ENCODE measurements around the gene CDH4.
"Not testable (repeated sequence)": the region's sequence is repeated elsewhere in the genome, so short reads cannot be mapped to it uniquely, and the experiment has no call there.

CDH4 gene

GRCh38 chr20:61424011-61424627, 172.1 kb downstream of the CDH4 start:
- no peak for DNase-seq

DNA sequence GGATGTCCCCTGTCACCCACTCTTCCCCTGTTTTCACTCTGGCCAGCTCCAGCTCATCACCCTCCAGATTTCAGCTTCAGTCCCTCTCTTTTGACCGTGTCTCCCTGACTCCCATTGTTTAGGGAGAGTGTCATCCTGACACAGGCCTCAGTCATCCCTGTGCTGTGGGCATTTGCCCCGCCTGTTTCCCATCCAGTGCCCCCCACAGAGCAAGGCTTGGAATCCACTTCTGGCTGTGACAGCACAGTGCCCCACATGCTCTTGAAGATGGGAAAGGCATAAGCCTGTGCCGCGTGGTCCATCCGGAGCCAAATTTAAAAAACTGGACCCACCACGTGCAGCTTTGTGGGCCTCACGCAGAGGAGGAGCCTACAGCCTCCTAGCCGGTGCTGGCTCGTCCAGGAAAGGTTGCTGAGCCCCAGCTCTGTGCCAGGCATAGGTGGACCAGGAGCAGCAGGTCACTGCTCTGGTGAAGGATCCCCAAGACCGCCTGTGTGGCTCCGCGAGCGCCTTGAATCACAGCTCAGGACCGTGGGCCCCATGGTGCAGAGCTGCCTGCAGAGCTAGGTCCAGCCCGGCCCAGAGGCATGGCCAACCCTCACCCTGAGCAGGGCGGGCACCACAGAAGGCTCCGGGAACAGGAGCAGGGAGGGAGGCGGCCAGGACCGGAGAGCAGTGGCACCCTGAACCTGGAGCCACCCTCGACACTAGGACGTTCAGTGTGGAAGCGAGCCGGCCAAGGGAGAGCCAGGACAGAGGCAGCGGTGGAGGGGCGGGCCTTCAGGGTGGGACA, 172.8 kb downstream of the CDH4 start:
- no peak for DNase-seq

GRCh38 chr20:61425541-61425991, 173.5 kb downstream of the CDH4 start:
- not testable (repeated sequence) for DNase-seq

DNA sequence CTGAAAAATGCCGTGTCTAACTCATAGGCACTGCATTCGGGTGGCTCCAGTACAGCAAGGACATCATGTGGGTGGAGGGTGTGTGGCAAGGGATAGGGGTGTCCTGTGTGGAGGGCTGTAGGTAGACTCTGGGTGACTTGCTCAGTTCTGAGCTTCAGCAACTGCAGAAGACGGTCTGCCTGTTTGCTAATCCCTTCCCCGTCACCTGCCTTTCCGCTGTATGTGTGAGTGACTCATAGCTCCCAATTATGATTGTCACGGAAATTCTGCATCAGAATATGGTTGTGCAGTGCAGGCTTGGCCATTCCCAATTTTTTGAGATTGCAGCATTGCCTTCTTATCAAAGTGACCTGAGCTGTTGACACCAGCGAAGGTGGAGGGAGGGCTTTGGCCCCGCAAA, 174.3 kb downstream of the CDH4 start:
- DNase-seq, result no peak

DNA sequence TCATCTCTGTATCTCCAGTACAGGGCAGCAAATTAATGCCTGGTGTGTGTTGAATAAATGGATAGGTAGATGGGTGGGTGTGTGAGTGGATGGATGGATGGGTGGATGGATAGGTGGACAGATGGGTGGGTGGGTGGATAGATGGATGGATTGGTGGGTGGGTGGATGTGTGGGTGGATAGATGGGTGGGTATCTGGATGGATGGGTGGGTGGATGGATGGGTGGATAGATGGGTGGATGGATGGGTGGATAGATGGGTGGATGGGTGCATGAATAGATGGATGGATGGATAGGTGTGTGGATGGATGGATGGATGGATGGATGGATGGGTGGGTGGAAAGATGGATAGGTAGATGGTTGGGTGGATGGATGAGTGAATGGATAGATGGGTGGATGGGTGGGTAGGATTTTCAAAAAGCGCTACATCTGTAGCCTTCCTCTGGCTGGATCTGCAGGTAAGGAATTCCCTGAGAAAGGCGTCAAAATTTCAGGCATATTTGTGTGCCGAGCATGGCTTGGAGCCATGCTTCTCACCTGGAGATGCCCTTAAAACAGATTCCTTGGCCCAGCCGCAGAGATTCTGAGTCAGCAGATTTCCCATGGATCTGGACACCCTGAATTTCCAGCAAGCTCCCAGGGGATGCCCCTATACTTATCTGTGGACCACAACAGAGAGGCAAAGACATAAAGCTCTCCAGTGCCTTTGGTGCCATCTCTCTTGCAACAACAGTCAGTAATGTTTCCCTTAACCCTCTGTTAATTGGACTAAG, 177.6 kb downstream of the CDH4 start:
- DNase-seq, result no peak

DNA sequence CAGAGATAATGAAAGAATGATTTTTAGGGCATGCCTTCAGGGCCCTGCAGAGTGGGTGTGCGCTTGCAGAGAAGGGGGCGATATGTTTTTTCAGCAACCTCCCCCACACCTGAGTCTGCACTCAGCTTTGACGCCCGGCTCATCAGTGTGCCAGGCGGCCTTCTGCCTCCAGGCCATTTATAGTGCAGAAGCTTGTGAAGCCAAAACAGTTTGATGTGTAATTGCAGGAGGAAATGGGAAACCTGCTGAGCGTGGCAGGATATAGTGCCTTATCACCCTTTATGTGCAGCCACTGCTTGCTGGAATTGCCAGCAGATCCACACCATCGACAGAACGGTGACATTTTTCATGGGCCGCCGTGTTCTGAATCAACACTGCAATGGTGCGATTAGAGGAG, 178.2 kb downstream of the CDH4 start:
- DNase-seq, result no peak

GRCh38 chr20:61433176-61433575, 181.1 kb downstream of the CDH4 start:
- DNase-seq, result no peak

DNA sequence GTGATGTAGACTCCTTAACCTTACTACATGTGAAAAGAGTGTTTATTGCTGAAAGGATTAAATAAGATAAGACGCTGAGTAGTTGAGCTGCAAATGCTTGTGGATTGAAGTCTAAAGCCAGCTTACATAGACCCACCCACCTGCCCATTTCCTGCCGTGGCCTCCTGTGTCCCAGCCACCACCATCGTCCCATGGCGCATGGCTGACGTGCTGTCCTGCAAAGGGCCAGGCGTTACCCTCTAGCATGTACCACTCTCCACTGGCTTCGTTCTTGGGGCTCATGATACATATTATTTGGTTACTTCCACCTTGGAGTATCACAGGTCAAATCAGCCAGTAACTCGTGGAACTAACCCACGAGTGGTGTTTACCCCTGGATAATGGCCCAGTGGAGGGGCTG, 181.8 kb downstream of the CDH4 start:
- DNase-seq, result no peak

- no peak for DNase-seq
These were observed 182.3 kb downstream of the CDH4 start for GRCh38 chr20:61434341-61434781.

DNA sequence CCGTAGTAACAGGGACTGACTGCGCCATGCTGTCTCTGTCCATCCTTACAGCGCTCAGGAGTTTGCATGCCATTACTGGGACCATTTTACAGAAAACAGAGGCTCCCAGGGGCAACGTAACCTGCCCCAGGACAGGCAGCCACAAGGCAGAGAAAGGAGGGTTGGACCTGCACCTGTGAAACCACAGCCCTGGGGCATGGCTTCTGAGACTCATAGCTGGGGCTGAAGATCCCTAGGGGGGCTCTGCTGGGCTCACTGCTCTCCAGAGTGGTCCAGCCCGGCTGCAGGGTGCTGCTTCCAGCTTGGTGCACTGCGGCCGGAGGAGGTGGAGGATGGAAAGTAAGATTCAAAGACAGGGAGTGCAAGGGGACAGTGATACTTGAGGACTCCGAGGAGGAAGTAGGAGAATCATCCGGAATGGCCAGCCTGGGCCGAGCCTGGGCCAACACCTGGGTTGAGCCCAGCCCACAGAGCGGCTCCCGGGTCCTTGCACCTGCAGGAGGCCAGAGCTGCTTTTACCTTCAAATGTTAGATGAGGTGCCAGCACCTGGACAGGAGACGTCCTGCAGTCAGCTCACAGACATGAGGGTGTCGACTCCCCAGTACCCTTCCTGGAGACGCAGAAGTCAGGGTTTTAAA, 183.2 kb downstream of the CDH4 start:
- DNase-seq, result no peak

DNA sequence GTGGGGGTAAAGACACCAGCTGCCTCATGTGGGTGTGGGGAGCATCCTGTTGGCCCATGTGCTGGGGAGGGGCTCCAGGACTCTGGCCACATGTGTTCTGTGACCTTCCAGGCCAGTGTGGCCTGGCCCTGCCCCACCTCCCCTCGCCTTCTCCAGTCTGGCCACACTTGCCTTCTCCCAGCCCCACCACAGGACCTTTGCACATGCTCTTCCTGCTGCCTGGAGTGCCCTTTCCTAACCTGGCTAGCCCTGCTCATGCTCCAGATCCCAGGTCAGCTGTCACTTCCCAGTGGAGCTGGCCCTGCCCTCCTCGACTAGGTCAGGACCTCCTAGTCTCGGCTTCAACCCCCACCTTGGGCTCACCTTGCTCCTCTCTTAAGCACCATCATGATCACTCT, 183.8 kb downstream of the CDH4 start:
- DNase-seq, result no peak

GRCh38 chr20:61436283-61436666, 184.2 kb downstream of the CDH4 start:
- DNase-seq, result no peak

GRCh38 chr20:61436667-61437279, 184.7 kb downstream of the CDH4 start:
- DNase-seq, result no peak

DNA sequence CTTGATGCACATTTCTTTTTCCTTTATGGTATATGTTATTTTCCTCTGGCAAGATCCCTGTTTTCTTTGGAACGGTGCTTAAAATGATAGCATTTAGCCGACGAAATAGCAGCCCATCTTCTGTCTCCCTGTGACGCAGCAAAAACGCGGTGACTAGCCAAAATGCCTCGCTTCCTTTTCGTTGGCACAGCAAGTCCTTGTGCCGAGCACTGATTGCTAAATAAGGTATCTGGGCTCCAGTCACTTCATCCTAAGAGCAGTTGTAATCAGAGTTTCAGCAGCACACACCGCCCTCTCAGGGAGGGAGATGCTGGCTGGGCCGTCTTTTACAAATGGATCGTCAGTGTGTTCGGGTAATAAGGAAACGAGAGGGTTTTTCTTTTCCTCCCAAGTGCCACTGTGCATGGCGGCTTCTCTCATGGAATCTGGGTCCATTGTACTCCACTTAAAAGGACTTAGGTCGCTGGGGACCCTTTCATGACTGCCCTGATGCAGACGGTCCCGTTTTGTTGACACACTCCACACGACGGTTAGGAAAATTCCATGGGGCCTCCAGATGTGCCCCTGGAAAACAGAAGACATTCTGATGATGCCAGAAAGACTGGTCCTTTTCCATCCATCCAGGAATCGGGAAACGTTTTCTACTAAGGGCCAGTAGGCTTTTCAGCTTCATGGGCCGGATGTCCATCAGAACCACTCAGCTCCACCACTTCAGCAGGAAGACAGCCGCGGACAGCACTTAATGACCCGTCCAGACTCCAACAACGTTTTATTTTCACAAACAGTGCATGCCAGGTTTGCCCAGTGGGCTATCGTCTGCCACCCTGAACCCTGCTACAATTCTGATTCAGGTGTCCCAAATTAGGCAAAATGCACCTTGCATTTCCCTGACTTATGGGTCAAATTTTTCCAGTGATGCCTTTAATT, 185.5 kb downstream of the CDH4 start:
- no peak for DNase-seq

- DNase-seq, result no peak
These were observed 186.2 kb downstream of the CDH4 start for GRCh38 chr20:61438285-61438684.

DNA sequence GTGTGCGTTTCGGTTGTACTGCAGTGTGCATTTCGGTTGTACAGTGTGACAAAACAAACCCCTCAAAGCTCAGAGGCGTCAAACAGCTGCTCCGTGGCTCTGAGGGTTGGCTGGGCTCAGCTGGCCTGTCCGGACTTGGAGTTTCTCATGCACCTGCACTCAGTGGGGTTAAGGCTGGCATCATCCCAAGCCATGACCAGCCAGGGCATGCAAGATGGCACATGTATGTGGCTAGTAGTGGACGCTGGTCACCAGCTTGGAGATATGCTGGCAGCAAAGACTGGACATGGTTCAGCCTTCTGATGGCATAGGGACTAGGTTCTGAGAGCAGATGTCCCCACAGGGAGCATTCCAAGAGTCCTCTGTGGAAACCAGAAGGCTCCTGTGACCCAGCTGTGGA, 187.2 kb downstream of the CDH4 start:
- DNase-seq, result no peak

- DNase-seq, result no peak
These were observed 188.5 kb downstream of the CDH4 start for GRCh38 chr20:61440548-61441055.

DNA sequence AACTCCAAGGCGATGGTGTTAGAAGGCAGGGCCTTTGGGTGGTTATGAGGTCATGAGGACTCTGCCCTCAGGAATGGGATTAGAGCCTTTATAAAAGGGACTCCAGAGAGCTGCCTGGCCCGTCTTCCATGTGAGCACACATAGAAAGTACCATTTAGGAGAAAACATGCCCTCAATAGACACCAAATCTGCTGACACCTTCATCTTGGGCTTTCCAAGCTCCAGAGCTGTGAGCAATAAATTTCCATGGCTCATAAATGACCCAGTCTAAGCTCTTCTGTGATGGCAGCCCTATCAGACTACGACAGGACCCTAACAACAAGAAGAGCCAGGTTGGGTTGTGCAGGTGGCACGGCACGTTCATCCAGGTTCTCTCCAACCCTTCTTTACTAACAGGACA, 189.5 kb downstream of the CDH4 start:
- DNase-seq, result no peak

DNA sequence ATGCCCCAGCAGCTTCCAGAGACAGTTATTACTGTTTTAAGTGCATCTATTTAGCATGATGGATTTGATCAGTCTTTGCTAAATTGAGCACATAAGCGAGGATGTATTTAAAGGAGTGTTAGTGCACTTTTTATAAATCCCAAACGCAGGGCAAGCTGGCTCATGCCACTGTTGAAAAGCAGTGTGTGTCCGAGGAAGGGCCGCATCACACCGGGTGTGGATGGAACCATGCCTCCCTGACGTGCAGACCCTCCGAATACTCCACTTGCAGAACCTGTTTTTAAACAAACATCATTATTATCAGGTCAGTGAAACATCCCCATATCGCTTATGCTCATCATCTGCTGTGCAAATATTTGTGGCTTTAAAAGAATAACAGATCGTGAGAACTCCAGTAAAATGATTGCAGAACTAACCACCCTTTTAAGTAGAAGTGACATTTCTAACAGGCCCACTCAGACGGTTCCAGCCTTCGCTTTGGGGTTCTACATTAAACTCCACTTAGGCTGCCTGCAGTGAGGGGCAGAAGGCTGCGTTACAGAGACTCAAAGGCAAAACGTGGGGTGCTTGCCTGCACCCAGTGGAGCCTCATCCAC, 190.1 kb downstream of the CDH4 start:
- DNase-seq, result no peak

GRCh38 chr20:61442718-61443117, 190.7 kb downstream of the CDH4 start:
- no peak for DNase-seq

Measured in stimulated activated CD4-positive, alpha-beta T cell treated with anti-CD3 and anti-CD28 coated beads, Interleukin-4, amount 100 ng/mL, for 24 hours (primary cell).